NCI-H524 treated with DMSO at 0.1 percent for 48 hours (cell line): ENCODE results near the gene SEPTIN1.
"Not testable (repeated sequence)": the region's sequence is repeated elsewhere in the genome, so short reads cannot be mapped to it uniquely, and the experiment has no call there.

Source experiments
- DNase-seq: peaks from one replicate; lab custom pipeline; 2025; lab: John Stamatoyannopoulos, UW

Gene SEPTIN1

DNA sequence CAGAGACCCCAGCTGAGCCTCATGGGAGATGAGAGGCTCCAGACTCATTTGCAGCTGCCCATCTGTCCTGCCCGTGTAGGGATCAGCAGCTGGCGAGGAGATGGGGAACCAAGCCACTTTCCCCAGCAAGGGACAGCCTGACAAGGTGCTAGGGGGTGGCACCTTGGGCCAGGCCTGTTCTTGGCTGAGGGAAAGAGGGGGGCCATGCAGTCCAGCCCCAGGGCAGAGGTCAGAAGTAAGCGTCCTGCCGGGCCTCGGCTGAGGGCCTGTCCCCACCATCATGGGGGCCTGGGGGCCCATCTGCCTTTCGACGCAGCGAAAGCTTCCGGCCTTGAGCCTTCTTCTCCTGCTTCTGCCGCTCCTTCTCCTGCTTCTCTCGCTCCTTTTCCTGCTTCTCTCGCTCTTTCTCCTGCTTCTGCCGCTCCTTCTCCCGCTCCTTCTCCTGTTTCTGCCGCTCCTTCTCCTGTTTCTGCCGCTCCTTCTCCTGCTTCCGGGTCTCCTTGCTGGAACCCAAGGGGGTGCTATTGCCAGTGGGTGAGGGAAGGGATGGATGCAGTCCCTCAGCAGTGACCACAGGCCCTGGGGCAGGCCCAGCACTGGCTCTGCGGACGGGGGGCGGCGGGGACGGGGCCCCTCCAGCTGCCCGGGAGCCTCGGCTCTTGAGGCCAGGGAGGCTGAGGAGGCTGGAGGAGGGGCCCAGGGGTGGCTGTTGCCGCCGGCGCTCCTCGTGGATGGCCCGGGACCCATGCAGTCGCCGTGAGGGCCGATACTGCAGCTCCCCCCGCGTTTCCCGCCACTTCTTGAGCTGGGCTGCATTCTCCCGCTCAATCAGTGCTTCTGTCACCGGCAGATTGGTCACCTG, 24.4 kb downstream of the SEPTIN1 start:
- no peak for DNase-seq

DNA sequence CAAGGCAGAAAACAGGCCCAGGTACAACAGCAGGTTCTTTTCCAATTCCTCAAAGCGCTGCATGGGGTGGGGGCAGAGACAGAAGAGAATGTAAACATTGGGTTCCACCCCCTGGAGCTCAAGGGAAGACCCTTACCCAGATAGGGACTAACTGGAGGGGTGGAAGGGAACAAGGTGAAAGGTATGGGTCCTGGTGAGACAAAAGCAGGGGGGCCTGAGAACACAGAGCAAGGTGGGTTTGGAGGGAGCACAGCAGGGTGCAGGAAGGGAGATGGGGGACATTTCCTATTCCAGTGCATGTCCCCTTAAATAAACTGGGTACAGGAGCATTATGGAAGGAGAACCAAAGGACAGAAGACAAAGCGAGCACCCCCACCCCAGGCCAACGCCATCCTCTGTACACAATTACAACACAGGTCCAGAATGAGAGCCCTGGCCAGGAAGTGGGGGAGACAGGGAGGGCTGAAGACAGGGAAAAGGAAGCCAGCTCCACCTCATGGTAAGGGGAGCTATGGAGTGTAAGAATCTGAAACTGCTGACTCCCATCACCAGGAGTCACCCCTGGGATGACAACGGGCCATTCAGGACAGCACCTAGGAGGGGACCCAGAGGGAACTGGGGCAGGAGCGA, 25.2 kb downstream of the SEPTIN1 start:
- no peak for DNase-seq

DNA sequence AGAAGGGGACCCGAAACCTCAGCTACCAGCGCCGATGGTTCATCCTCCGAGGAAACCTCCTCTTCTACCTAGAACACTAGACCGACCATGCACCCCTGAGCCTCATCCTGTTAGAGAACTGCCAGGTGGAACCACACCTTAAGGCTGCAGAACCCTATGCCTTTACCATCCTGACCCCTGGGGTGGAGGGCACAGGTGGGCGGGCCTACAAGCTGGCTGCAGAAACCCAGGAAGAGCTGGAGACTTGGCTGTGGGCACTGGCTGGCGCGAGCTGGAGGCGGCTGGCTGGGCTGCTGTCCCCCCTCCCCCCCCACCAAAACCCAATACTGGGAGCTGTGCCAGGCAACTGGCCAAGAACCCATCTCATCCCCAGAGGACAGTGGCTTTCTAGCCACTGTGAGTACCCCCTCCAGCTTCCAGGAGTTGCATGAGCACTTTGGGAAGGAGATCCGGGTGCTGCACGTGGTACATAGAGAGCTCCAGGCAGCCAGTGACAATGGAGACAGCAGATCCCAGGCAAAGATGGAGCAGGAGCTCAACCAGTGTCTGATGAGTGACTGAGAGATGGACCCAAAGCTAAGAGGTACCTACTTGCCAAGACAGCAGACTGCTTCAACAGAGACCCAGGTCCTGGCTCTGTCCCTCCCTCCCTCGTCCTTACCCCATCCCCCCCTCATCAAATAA, 25.8 kb downstream of the SEPTIN1 start:
- no peak for DNase-seq

GRCh38 chr16:30355954-30356308, 26.4 kb downstream of the SEPTIN1 start:
- no peak for DNase-seq

GRCh38 chr16:30355144-30355953, 27.0 kb downstream of the SEPTIN1 start, which contains the start of gene CD2BP2:
Gene CD2BP2, minus strand, starts transcription at chr16:30355308. Its CDS starts 627 bp downstream, at chr16:30354681.
- peak; percentile 96 for DNase-seq

DNA sequence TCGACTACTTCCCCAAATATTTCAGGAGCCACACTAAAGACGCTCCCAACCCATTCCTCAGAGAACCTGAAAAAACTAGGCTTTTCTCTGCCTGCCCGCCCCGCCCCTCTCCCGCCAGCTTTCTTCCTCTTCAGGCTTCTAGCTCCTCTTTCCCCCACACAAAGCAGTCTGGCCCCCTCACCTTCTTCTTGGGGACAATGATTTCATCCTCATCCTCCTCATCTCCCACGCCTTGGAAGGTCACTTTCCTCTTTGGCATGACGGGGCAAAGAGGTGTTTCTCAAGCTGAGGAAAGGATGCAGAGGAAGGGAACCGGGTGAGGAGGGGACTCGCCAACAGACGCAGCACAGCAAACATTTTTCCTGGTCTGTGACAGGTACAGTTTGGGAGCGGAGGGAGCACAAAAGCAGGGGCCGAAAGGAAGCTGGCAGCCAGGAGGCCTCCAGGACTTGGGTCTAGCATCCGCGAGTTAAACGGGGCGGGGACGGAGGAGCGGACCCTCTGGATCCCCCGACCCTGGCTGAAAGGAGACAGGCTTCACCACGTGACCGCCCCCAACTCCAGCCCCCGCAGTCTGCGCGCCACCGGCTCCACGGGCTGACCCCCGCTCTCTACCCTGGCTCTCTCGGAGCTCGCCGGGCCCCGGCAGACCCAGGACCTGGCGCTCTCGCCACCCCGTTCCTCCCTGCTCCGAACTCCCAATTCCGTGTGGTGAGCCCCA, 27.8 kb downstream of the SEPTIN1 start:
- no peak for DNase-seq

GRCh38 chr16:30353438-30354129, 28.8 kb downstream of the SEPTIN1 start:
- DNase-seq: no peak

- no peak for DNase-seq
These were observed 29.6 kb downstream of the SEPTIN1 start for GRCh38 chr16:30352488-30353401.

DNA sequence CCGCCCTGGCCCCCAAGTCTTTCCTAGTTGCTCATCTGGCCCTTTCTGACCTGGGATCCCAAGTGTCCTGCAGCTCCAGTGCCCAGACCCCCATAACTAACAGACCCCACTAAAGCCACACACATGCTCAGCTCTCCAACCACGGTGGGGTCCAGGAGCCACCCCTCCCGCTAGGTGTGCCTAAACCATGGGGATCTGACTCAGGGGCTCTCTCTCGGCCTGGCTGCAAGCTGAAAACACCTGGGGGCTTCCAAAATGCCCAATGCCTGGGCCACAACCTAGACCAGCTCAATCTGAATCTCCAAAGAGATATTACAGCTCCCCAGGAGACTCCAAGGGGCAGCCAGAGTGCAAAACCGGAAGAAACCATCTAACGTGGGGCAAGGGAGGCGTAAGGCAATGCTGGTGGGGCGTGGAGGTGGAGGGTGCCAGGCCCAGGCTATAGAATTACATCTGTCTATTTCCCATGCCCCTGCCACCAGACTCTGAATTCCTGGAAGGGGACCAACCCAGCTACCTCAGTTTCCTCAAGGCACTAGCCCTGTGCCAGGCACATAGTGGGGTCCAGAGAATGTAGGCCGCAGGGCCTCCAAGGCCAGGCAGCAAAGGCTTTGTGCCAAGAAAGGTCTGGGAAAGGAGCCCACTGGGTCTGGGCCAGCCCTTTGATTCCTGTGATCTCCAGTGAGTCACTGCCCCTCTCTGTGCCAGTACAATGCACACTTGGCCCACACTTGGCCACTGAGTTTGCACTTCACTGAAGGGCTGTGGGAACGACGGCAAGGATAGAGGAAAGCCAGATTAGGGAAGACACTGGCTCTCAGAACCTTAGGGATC, 30.6 kb downstream of the SEPTIN1 start:
- no peak for DNase-seq

DNA sequence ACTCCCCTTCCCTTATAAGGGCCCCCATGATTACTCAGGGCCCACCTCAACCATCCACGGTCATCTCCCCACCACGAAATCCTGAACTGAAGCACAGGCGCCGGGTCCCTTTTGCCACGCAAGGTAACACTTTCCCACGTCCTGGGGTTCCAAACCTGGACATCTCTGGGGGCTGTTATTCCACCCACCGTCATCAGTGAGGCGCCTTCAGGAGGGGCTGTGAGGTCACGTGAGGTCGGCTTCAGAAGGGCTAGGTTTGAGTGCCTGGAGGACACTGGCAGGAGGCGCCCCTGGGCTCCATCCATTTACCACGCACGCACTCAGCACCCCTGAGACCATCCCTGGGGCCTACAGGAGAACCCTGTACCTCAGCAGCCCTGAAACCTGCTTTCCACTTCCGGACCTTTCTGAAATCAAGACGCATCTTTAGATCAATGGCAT, 31.3 kb downstream of the SEPTIN1 start:
- no peak for DNase-seq

- no peak for DNase-seq
These were observed 32.1 kb downstream of the SEPTIN1 start for GRCh38 chr16:30350134-30350871.

- no peak for DNase-seq
These were observed 32.7 kb downstream of the SEPTIN1 start for GRCh38 chr16:30349675-30350074.

- no peak for DNase-seq
These were observed 33.4 kb downstream of the SEPTIN1 start for GRCh38 chr16:30348929-30349328.

DNA sequence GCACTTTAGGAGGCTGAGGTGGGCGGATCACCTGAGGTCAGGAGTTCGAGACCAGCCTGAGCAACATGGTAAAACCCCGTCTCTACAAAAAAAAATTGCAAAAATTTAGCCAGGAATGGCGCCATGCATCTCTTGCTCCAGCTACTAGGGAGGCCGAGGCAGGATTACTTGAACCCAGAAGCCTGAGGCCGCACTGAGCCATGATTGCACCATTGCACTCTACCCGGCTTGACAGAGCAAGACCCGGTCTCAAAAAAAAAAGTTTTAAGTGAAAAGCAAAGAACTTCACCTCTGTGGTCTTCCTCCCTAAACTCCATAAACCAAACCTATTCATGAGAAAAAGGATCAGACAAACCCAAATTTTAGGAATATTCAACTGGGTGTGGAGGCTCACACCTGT, 34.2 kb downstream of the SEPTIN1 start:
- DNase-seq: no peak

- DNase-seq: no peak
These were observed 36.1 kb downstream of the SEPTIN1 start for GRCh38 chr16:30346286-30346685.

DNA sequence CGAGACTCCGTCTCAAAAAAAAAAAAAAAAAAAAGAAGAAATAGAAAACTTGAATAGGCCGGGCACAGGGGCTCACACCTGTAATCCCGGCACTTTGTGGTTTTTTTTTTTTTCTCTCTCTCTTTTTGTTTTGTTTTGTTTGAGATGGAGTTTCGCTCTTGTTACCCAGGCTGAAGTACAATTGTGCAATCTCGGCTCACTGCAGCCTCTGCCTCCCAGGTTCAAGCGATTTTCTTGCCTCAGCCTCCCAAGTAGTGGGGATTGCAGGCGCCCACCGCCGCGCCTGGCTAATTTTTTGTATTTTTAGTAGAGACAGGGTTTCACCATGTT, 38.9 kb downstream of the SEPTIN1 start:
- not testable (repeated sequence) for DNase-seq

- no peak for DNase-seq
These were observed 39.4 kb downstream of the SEPTIN1 start for GRCh38 chr16:30342751-30343490.
